ENCODE data around the gene ZNF558.

DNA sequence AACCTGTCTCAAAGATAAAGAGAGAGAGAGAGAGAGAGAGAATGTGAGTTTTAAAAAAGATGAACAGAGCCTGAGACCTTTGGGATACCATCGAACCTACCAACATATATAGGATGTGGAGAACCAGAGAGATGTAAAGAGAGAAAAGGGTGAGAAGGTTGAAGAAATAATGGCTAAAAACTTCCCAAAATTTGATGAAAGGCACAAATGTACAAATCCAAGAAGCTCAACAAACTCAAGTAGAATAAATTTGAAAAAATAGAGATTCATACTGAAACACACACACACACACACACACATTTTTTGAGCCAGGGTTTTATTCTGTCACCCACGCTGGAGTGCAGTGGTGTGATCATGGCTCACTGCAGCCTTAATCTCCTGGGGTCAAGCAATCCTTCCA is 16.3 kb downstream of the ZNF558 start:
- TF ChIP-seq POLR2A (IDR thresholded peaks at IDR 0.05) (no peak), EP300 (IDR thresholded peaks at IDR 0.05) (no peak)

Measured in tibial nerve (tissue), 3 donors.